Tibial nerve (tissue), 4 donors: ENCODE measurements around the gene CA5A. TPM values are rescaled to one million over a fixed set of nuclear protein-coding genes. Genes with fewer than 3 reads are reported as not detected.

Experiments used
- DNase-seq, 2 donors: peaks; one replicate each; pipeline ENCODE4 v3.0.0-alpha.2; 2019; ENCODE audit warnings: low spot score in 2 of 2
- H3K27ac ChIP-seq, 4 donors: fragments of 200-600 bp; sonication (generic) in 3 of 4; one replicate each; pipeline ENCODE4 v1.5.1; 2017 to 2019; ENCODE audit warnings: mild to moderate bottlenecking in 1 of 4
- H3K27me3 ChIP-seq, 2 donors: fragments of 200-600 bp; sonication (generic) in 1 of 2; one replicate each; pipeline versions ENCODE4 v1.5.1 to v1.6.0; 2017 to 2019
- H3K36me3 ChIP-seq, 3 donors: fragments of 200-600 bp; sonication (generic); one replicate each; pipeline ENCODE4 v1.5.1; 2018 to 2019
- H3K4me1 ChIP-seq, 4 donors: fragments of 200-600 bp; sonication (generic) in 3 of 4; one replicate each; pipeline ENCODE4 v1.5.1; 2017 to 2019
- H3K4me3 ChIP-seq, 4 donors: fragments of 200-600 bp; sonication (generic) in 3 of 4; one replicate each; pipeline ENCODE4 v1.5.1; 2017 to 2019; ENCODE audit warnings: mild to moderate bottlenecking in 1 of 4, moderate library complexity in 1 of 4
- H3K9me3 ChIP-seq, 4 donors: fragments of 200-600 bp; sonication (generic) in 3 of 4; one replicate each; pipeline ENCODE4 v1.5.1; 2017 to 2019
- EP300 ChIP-seq, 2 donors: sonication (generic); formaldehyde crosslinking; IDR thresholded peaks; one replicate each; pipeline ENCODE4 v1.6.1; 2017; ENCODE audit warnings: antibody characterized with exemption in 2 of 2, mild to moderate bottlenecking in 1 of 2
- POLR2A ChIP-seq, 2 donors: fragments of 450-650 bp; IDR thresholded peaks; one replicate each; pipeline ENCODE4 v1.6.1; 2017; ENCODE audit warnings: antibody characterized with exemption in 2 of 2, mild to moderate bottlenecking in 2 of 2, moderate library complexity in 2 of 2
- WGBS, 2 donors: methylation state at CpG; one replicate each; pipeline ENCODE4 v1.1.5; 2018; 5-methylcytosine and 5-hydroxymethylcytosine counted together
- total RNA-seq, 4 donors: library from RNA; depleted of rRNA; stranded (reverse); fragments of >200 nt; gene quantifications; one replicate each; pipeline ENCODE4 v1.1.0, GENCODE V29; 2016
- TF ChIP-seq, protein P1 (sequence below), 5 experiments: fragments of 200-600 bp in 3 of 5; fragments of 450-650 bp in 2 of 5; sonication (generic) in 3 of 5; IDR thresholded peaks; one replicate each; pipeline ENCODE4 v1.5.1; 2016 to 2019; ENCODE audit warnings: antibody characterized with exemption in 5 of 5, mild to moderate bottlenecking in 3 of 5, moderate library complexity in 2 of 5

Gene CA5A
- total RNA-seq, 4 donors from 2014 or later: not detected

DNA sequence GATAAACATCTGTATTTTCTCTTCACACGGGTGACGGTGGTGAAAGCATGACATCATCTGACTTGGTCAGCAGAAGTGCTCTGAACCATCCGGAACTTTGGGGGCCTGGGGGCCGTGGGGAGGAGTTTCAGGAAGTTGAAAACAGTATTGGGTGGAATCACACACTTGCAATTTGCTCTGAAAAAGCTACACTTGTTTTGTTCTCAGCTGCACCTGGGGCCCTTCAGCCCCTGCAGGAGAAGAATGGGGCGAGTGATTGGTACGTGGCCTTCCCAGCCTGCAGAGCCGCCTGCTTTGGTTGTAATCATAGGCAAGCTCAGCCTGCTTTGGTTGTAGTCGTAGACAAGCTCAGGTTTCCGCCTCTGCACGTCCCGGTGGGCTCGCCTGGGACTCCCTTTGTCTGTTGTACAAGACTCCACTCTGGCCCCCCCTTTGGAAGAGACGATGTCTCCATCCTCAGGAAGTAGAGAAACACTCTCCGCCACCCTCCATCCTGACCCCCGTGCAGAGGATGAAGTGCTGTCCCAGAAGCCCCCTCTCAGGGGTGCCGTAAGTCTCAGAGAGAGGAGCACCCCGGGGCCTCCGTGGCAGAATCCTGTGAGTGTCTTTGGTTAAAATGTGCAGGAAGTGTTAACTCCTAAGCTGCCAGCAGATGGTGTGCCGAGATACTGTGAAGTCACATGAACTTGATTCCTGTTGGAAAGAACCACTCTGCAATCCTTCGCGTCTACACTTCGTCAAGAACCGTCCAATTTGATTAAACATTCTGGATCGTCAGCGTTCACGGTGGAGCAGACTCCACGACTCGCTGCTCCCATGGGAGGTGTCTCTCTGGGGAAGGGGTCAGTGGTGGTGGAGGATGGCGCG lies 20.3 kb upstream of the CA5A start:
- no peaks in the 10 kb centered on the region for H3K9me3 ChIP-seq
- 36 to 38% methylated on average over 30 of the region's 30 CpGs for WGBS, 2 donors
- no peaks in the 10 kb centered on the region for H3K27me3 ChIP-seq
- peak overlapping the region in 2 of 4 donors; percentile 14 to 16 for H3K4me3 ChIP-seq
- H3K27ac ChIP-seq: peak overlapping the region in 3 of 4 donors; percentile 26 to 60 (median 44)
- TF ChIP-seq EP300 (IDR thresholded peaks at IDR 0.05) (peak in 1 of 2 donors; percentile 48), POLR2A (IDR thresholded peaks at IDR 0.05) (peak in 1 of 2 donors; percentile 25)
- TF ChIP-seq, protein P1, sequence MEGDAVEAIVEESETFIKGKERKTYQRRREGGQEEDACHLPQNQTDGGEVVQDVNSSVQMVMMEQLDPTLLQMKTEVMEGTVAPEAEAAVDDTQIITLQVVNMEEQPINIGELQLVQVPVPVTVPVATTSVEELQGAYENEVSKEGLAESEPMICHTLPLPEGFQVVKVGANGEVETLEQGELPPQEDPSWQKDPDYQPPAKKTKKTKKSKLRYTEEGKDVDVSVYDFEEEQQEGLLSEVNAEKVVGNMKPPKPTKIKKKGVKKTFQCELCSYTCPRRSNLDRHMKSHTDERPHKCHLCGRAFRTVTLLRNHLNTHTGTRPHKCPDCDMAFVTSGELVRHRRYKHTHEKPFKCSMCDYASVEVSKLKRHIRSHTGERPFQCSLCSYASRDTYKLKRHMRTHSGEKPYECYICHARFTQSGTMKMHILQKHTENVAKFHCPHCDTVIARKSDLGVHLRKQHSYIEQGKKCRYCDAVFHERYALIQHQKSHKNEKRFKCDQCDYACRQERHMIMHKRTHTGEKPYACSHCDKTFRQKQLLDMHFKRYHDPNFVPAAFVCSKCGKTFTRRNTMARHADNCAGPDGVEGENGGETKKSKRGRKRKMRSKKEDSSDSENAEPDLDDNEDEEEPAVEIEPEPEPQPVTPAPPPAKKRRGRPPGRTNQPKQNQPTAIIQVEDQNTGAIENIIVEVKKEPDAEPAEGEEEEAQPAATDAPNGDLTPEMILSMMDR (IDR thresholded peaks at IDR 0.05): no peak
- H3K36me3 ChIP-seq: peaks cover 0 to 23% (median 0%) of the 10 kb centered on the region in 3 donors
- H3K4me1 ChIP-seq: peaks cover 0 to 57% (median 37%) of the 10 kb centered on the region in 4 donors
- DNase-seq: no peak

DNA sequence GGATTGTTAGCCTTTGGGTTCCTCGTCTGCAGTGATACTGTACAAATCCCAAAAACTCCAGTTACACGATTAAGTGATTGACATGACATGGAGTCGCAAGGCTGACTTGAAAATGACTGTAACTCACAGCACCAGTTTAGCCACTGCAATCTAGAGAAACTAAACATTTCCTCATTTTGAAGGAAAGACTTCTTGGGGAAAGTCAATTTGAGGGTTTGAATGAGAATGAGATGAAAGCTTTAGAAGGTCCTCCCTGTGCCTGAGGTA lies 19.7 kb upstream of the CA5A start:
- H3K4me1 ChIP-seq: peaks cover 0 to 57% (median 37%) of the 10 kb centered on the region in 4 donors
- H3K27ac ChIP-seq: peak overlapping the region in 3 of 4 donors; percentile 28 to 60 (median 51)
- DNase-seq: no peak
- H3K27me3 ChIP-seq: no peaks in the 10 kb centered on the region
- no peak for TF ChIP-seq EP300 (IDR thresholded peaks at IDR 0.05)
- TF ChIP-seq POLR2A (IDR thresholded peaks at IDR 0.05): no peak
- TF ChIP-seq, protein P1 (IDR thresholded peaks at IDR 0.05): no peak
- no peaks in the 10 kb centered on the region for H3K9me3 ChIP-seq
- 47 to 56% methylated on average over 3 of the region's 3 CpGs for WGBS, 2 donors
- no peak overlapping the region for H3K4me3 ChIP-seq
- peaks cover 0 to 23% (median 0%) of the 10 kb centered on the region in 3 donors for H3K36me3 ChIP-seq

- TF ChIP-seq EP300 (IDR thresholded peaks at IDR 0.05): no peak
- TF ChIP-seq POLR2A (IDR thresholded peaks at IDR 0.05): no peak
- TF ChIP-seq, protein P1 (IDR thresholded peaks at IDR 0.05): no peak
- Histone ChIP-seq H3K4me3 (no peak overlapping the region), H3K9me3 (no peaks in the 10 kb centered on the region), H3K36me3 (peaks cover 0 to 23% (median 0%) of the 10 kb centered on the region in 3 donors), H3K27me3 (no peaks in the 10 kb centered on the region), H3K27ac (peak overlapping the region in 3 of 4 donors; percentile 51 to 98 (median 96)), H3K4me1 (peaks cover 0 to 58% (median 37%) of the 10 kb centered on the region in 4 donors)
- WGBS, 2 donors: 82% methylated on average over 17 to 18 of the region's 18 CpGs
- DNase-seq: no peak
Measured at GRCh38 chr16:87955302-87956097, 19.2 kb upstream of the CA5A start.

DNA sequence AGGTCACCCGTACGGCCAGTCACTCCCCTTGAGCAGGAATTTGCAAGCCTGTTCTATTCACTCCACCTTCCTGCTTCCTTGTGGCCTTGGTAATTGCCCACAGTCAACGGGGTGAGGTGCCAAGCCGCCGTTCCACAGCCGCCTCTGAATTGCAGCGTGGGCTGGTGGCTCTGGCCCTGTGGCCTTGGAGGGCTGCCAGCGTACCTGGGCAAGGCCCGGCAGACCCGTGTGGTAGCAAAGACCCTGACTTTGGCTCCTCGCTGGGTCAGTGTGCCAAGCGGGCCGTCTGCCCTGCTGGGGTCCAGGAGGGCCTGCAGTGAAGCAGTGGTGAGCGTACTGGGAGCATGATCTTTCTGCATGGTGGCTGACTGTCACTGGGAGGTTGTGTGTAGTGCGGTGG lies 18.5 kb upstream of the CA5A start:
- Histone ChIP-seq H3K9me3 (no peaks in the 10 kb centered on the region), H3K27ac (peak overlapping the region in 3 of 4 donors; percentile 47 to 98 (median 96)), H3K27me3 (no peaks in the 10 kb centered on the region), H3K4me3 (no peak overlapping the region), H3K4me1 (peaks cover 0 to 64% (median 37%) of the 10 kb centered on the region in 4 donors), H3K36me3 (peaks cover 0 to 23% (median 0%) of the 10 kb centered on the region in 3 donors)
- DNase-seq: no peak
- no peak for TF ChIP-seq POLR2A (IDR thresholded peaks at IDR 0.05)
- TF ChIP-seq EP300 (IDR thresholded peaks at IDR 0.05): no peak
- TF ChIP-seq, protein P1 (IDR thresholded peaks at IDR 0.05): no peak
- WGBS, 2 donors: 57 to 66% methylated on average over 10 to 13 of the region's 15 CpGs
